Measurements from ENCODE around the gene KIZ. TPM values are rescaled to one million over a fixed set of nuclear protein-coding genes. Genes with fewer than 3 reads are reported as not detected.

Gene KIZ
- total RNA-seq, 1 donor from 2014 or later, result 15.0 TPM

DNA sequence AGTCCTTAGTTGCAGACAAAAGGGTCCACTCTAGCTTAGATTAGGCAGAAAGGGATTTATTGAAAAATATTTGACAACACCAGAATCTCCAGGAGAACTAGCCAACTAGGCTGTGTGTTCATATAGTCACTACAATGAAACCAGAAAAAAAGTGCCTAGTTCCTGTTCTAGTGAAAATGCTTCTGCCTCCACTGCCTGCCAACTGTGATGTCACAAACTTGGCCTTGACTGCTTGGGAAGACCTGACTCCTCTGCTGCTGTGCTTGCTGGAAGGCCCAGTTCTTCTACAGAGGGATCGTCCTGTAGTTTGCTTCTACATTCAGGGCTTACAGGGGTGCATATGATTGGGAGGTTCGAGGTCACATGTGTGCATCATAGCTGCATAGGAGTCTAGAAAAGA lies 136.9 kb downstream of the KIZ start:
- Mint-ChIP-seq H3K36me3 (ENCODE audit: low read depth) (peaks cover 2% of the 10 kb centered on the region), H3K27me3 (ENCODE audit: low read depth) (peaks cover 2% of the 10 kb centered on the region), H3K4me1 (no peaks in the 10 kb centered on the region), H3K27ac (ENCODE audit: unreplicated experiment) (no peak overlapping the region), H3K9me3 (peaks cover 9% of the 10 kb centered on the region), H3K4me3 (no peak overlapping the region)
- TF ChIP-seq, protein P1, sequence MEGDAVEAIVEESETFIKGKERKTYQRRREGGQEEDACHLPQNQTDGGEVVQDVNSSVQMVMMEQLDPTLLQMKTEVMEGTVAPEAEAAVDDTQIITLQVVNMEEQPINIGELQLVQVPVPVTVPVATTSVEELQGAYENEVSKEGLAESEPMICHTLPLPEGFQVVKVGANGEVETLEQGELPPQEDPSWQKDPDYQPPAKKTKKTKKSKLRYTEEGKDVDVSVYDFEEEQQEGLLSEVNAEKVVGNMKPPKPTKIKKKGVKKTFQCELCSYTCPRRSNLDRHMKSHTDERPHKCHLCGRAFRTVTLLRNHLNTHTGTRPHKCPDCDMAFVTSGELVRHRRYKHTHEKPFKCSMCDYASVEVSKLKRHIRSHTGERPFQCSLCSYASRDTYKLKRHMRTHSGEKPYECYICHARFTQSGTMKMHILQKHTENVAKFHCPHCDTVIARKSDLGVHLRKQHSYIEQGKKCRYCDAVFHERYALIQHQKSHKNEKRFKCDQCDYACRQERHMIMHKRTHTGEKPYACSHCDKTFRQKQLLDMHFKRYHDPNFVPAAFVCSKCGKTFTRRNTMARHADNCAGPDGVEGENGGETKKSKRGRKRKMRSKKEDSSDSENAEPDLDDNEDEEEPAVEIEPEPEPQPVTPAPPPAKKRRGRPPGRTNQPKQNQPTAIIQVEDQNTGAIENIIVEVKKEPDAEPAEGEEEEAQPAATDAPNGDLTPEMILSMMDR (conservative IDR thresholded peaks at IDR 0.05), result no peak
- DNase-seq (ENCODE audit: low read depth, low spot score), result no peak

DNA sequence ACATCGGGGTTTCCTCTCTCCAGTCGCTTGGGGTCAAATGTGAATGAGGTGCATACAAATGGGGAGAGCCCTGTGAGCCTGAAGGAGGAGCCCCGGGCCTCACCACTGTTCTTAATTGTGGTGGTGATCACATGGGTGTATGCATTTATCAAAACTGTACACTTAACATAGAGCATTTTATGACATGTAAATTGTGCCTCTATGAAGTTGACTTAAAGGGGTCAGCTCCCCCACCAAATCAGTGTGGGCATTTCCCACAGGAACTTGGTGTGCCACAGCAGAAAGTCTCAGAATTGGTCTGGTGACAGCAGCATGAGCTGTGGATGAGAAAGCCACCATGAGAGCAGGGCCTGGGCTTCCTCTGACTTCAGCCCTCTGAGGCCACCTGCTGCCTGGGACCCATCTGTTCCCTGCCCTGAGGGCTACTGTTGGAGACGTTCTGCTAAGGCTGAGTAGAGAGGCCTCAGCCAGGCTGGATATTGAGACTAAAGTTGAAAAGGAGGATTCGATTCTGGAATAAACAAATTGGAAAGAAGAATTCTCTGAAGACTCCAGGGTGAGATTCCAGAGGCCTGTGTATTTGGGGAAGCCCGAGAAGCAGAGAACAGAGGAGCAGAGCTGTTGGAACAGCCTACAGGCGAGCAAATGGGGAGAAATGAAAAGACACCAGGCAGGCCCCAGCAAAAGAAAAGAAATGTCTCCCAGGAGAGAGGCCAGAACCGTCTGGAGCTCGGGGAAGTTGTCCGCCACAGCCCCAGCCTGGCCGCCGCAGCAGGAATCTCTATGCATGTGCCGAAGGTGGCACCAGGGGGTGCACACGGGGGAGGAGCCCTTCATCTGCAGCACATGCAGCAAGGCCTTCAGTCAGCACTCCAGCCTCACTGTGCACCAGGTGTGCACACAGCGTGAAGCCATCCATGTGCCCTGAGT lies 139.6 kb downstream of the KIZ start:
- no peak for DNase-seq (ENCODE audit: low read depth, low spot score)
- peaks cover 3% of the 10 kb centered on the region for H3K36me3 Mint-ChIP-seq (ENCODE audit: low read depth)
- H3K4me3 Mint-ChIP-seq, result no peak overlapping the region
- peaks cover 10% of the 10 kb centered on the region for H3K9me3 Mint-ChIP-seq
- H3K27ac Mint-ChIP-seq (ENCODE audit: unreplicated experiment), result no peak overlapping the region
- no peaks in the 10 kb centered on the region for H3K4me1 Mint-ChIP-seq
- TF ChIP-seq, protein P1 (conservative IDR thresholded peaks at IDR 0.05), result no peak
- H3K27me3 Mint-ChIP-seq (ENCODE audit: low read depth), result peaks cover 14% of the 10 kb centered on the region

DNA sequence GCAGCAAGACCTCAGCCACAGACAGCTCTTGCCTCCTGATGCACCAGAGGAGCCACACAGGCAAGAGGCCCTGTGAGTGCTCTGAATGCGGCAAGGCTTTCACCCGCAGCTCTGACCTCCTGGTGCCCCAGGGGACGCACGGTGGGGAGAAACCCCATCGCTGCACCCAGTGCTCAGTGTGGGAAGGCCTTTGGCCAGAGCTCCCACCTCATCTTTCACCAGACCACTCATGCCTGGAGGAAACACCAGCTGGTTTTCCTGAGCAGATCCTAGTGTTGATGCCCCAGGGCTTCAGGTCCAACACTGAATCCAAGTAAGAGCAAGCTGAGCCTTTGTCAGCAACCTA lies 140.3 kb downstream of the KIZ start:
- H3K27ac Mint-ChIP-seq (ENCODE audit: unreplicated experiment), result no peak overlapping the region
- H3K36me3 Mint-ChIP-seq (ENCODE audit: low read depth), result peaks cover 3% of the 10 kb centered on the region
- peaks cover 10% of the 10 kb centered on the region for H3K9me3 Mint-ChIP-seq
- H3K4me3 Mint-ChIP-seq, result no peak overlapping the region
- TF ChIP-seq, protein P1 (conservative IDR thresholded peaks at IDR 0.05), result no peak
- no peak for DNase-seq (ENCODE audit: low read depth, low spot score)
- no peaks in the 10 kb centered on the region for H3K4me1 Mint-ChIP-seq
- H3K27me3 Mint-ChIP-seq (ENCODE audit: low read depth), result peaks cover 14% of the 10 kb centered on the region

DNA sequence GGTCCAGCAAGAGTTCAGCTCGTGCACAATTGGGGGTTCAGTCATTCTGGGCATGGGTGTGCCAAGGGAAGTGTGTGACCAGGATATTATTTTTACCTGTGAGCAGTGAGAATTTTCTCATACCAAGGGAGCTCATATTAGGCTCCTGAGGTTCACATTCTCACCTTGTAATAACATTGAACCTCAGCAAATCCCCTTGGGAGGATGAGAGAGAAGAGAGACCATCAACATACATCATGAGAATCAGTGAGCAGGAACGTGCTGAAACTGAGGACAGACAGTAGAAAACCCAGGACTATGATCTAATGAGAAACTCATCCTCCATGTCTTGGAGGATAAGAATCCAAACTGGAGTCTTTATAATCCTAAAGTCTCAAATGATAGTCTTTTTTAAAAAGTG lies 143.9 kb downstream of the KIZ start:
- DNase-seq (ENCODE audit: low read depth, low spot score), result no peak
- Mint-ChIP-seq H3K27me3 (ENCODE audit: low read depth) (peaks cover 20% of the 10 kb centered on the region), H3K9me3 (peaks cover 8% of the 10 kb centered on the region), H3K36me3 (ENCODE audit: low read depth) (peaks cover 3% of the 10 kb centered on the region), H3K27ac (ENCODE audit: unreplicated experiment) (no peak overlapping the region), H3K4me1 (no peaks in the 10 kb centered on the region), H3K4me3 (no peak overlapping the region)
- TF ChIP-seq, protein P1 (conservative IDR thresholded peaks at IDR 0.05), result no peak

DNA sequence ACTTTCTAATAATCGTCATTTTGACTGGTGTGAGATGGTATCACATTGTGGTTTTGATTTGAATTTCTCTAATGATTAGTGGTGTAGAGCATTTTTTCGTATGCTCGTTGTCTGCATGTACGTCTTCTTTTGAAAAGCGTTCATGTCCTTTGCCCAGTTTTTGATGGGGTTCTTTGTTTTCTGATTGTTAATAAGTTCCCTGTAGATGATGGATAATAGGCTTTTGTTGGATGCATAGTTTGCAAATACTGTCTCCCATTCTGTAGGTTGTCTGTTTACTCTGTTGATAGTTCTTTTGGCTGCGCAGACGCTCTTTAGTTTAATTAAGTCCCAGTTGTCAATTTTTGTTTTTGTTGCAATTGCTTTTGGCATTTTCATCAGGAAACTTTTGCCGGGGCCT lies 144.9 kb downstream of the KIZ start:
- TF ChIP-seq, protein P1 (conservative IDR thresholded peaks at IDR 0.05), result no peak
- no peaks in the 10 kb centered on the region for H3K4me1 Mint-ChIP-seq
- no peak for DNase-seq (ENCODE audit: low read depth, low spot score)
- peaks cover 20% of the 10 kb centered on the region for H3K27me3 Mint-ChIP-seq (ENCODE audit: low read depth)
- peaks cover 5% of the 10 kb centered on the region for H3K9me3 Mint-ChIP-seq
- peaks cover 3% of the 10 kb centered on the region for H3K36me3 Mint-ChIP-seq (ENCODE audit: low read depth)
- no peak overlapping the region for H3K4me3 Mint-ChIP-seq
- no peak overlapping the region for H3K27ac Mint-ChIP-seq (ENCODE audit: unreplicated experiment)

Measured in neural crest cell (in vitro differentiated cells).